Lower leg skin (tissue), 4 donors: ENCODE data around the gene YY1. TPM values are rescaled to one million over a fixed set of nuclear protein-coding genes. Genes with fewer than 3 reads are reported as not detected.

ENCODE experiments used
- DNase-seq, 2 donors: peaks; one replicate each; pipeline ENCODE4 v3.0.0-alpha.2; 2019; ENCODE audit warnings: low spot score in 2 of 2
- H3K4me3 ChIP-seq: fragments of 200-600 bp; sonication (generic); 2 replicates; pipeline ENCODE4 v1.5.1; 2017; ENCODE audit warnings: mild to moderate bottlenecking, low read depth; ENCODE audit not compliant: poor library complexity, severe bottlenecking
- POLR2A ChIP-seq, 2 donors: fragments of 450-650 bp; IDR thresholded peaks; one replicate each; pipeline ENCODE4 v1.6.1; 2016 to 2017; ENCODE audit warnings: antibody characterized with exemption in 2 of 2, mild to moderate bottlenecking in 1 of 2, moderate library complexity in 1 of 2
- WGBS, 2 donors: methylation state at CpG; one replicate each; pipeline ENCODE4 v1.1.5; 2018; 5-methylcytosine and 5-hydroxymethylcytosine counted together
- intact Hi-C: fragments of 100-400 bp; cut with DNase I; formaldehyde crosslinking; loops from one replicate; pipeline ENCODE4 v1.15.0; 2023; ENCODE audit warnings: low total_unique reads
- total RNA-seq, 4 donors: library from RNA; depleted of rRNA; stranded (reverse); fragments of >200 nt; gene quantifications; one replicate each; pipeline ENCODE4 v1.1.0, GENCODE V29; 2016
- TF ChIP-seq, protein P1 (sequence below), 3 donors: fragments of 450-650 bp; IDR thresholded peaks; one replicate each; pipeline ENCODE4 v1.5.1; 2016; ENCODE audit warnings: antibody characterized with exemption in 3 of 3, mild to moderate bottlenecking in 3 of 3, moderate library complexity in 2 of 3

Gene YY1
- total RNA-seq, 4 donors from 2014 or later, result 46.7 to 61.5 (median 52.4) TPM

DNA sequence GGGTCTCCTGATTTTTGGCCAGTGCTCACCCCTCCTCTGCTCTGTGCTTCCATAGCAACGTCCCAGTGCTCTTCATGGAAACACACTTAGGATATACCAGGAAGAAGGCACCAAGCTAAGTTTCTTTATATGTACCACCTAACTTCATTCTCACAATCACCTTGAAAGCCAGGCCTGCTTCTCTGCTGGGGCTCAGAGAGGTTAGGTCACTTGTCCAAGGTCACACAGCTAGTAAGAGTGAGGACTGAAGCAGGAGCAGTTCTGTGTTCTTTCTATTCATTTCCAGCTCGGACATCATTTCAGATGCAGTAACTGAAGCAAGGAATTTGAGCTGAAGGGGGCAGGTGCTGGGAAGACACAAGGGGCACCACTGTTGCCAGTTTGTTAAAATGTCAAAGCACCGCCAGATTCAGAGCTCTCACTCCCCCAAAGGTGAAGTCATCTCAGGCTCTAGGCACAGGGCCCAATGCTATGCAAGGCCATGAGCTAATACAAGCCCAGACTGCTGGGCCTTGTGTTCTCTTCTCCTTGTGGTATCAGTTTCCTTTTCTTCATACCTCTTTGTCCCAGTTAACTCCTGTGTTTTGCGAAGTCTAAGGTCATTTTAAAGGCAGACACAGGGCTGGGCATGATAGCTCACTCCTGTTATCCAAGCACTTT lies 19.7 kb upstream of the YY1 start:
- no peak for DNase-seq
- no peak for TF ChIP-seq POLR2A (IDR thresholded peaks at IDR 0.05)
- TF ChIP-seq, protein P1, sequence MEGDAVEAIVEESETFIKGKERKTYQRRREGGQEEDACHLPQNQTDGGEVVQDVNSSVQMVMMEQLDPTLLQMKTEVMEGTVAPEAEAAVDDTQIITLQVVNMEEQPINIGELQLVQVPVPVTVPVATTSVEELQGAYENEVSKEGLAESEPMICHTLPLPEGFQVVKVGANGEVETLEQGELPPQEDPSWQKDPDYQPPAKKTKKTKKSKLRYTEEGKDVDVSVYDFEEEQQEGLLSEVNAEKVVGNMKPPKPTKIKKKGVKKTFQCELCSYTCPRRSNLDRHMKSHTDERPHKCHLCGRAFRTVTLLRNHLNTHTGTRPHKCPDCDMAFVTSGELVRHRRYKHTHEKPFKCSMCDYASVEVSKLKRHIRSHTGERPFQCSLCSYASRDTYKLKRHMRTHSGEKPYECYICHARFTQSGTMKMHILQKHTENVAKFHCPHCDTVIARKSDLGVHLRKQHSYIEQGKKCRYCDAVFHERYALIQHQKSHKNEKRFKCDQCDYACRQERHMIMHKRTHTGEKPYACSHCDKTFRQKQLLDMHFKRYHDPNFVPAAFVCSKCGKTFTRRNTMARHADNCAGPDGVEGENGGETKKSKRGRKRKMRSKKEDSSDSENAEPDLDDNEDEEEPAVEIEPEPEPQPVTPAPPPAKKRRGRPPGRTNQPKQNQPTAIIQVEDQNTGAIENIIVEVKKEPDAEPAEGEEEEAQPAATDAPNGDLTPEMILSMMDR (IDR thresholded peaks at IDR 0.05), result no peak
- H3K4me3 ChIP-seq, result no peak overlapping the region
- WGBS, 2 donors, result 86 to 93% methylated on average over 4 of the region's 4 CpGs
- intact Hi-C loops, result no loop called here

DNA sequence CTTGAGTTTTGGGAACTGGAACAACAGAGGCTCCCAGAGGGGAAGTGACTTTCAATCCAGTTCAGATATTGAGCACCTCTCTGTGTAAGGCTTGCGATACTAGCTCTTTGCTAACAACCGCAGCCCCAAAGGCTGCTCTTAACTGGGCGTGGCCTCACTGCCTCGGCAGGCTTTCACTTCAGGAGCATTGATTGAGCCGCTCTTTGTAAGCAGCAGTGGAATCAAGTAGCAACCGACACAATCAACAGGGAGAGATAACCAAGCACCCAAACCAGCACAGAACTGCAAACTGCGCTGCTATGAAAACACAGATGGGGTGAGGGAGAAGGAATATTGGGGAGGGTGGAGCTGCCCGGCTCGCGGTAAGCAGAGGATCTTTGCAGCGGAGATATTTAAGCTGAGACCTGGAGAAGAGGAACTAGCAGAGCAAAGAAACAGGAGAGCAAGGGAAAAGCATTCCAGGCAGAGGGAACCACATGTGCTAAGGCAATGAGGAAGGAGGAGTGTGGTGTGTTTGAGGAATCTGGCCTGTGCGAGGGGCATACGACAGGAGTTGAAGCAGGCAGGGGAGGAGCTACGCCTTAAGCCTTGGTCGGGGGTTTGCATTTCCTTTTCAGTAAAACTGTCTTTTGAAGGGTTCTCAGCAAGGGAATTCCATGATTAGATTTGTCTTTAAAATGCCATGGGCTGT lies 17.3 kb upstream of the YY1 start:
- peak; percentile 41 to 87 for DNase-seq
- intact Hi-C loops, result no loop called here
- TF ChIP-seq, protein P1 (IDR thresholded peaks at IDR 0.05), result no peak
- no peak for TF ChIP-seq POLR2A (IDR thresholded peaks at IDR 0.05)
- 3 to 5% methylated on average over 15 of the region's 15 CpGs for WGBS, 2 donors
- peak overlapping the region; percentile 16 for H3K4me3 ChIP-seq

DNA sequence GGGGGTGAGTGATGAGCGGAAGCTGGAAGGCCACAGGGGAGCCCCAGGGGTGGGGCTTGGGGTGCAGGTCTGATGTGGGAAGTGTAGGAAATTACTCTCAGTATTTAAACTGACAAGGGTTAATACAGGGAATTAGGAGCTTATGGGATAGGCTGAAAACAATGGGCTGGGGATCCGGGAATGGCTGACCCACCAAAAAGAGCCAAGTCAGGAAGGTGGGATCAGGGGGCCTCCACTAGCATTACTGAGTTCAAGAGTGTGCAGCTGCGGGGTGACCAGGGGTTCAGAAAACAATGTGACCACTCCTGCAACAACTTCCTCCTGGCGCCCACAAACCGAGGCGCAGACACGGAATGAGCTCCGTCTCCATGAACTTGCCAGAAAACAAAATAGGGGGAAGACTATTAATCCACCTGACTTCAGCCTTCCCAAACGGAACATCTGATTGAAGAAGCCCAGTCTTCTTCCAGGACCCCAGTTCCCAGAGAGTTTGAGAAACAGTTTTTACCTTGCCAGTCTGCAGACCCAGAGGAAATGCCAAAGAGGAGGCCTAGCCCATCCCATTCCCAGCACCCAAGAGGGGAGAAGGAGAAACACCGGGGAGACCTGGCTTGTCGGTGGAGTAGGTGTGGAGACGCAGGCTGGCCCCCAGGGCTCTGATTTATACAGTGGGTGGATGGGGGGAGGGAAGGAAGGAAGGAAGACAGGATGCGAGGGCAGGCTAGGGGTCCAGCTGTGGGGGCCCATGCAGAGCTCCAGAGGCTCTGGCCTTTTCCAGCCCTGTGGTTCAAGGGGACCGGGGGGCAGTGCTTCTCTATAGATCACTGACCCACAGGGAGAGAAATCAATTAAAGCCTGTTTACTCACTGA lies 16.5 kb upstream of the YY1 start:
- DNase-seq, result no peak
- intact Hi-C loops, result no loop called here
- WGBS, 2 donors, result 53 to 63% methylated on average over 14 of the region's 14 CpGs

DNA sequence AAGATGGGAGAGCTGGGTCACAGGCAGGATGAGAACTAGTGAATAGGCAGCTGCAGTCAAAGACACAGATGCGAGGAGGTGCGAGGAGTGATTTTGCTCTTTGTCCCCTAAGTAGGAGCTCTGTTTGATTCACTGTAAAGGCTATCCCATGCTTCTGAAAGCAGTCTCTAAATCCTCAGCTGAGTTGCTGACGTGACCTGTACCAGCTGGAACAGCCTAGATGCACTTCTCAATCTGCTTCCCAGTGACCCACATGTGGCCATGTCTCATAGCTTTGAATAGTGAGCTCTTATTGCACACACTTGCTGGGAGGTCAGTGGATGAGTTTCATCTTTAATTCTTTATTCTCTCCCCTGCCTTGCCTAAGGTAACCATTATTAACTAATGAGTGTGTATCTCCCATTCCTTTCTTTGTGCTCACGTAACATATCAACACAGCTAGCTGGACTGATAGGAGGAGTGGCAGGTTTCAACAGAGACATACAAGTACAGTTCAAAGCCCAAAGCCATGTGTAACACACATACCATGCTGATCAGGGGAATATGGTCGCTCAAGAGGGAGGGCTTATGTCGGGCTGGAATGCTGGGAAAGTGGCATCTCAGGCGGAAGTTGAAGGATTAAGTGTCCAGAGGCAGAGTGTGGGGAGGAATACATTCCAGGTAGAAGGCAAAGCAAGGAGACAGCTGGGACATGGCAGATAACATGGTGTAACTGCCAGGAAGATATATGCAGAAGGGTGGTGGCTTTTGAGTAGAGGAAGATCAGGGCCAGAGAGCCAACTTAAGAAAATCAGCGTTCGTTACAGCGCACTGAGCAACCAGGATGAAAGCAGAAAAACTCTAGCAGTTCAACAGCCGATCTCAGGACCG lies 15.4 kb upstream of the YY1 start:
- no peak for DNase-seq
- WGBS, 2 donors, result 75 to 82% methylated on average over 12 of the region's 12 CpGs
- intact Hi-C loops, result no loop called here
- no peak for TF ChIP-seq POLR2A (IDR thresholded peaks at IDR 0.05)
- TF ChIP-seq, protein P1 (IDR thresholded peaks at IDR 0.05), result no peak
- H3K4me3 ChIP-seq, result no peak overlapping the region

More for the DNA sequence above, 16.5 kb upstream of the YY1 start:
- no peak overlapping the region for H3K4me3 ChIP-seq
- no peak for TF ChIP-seq POLR2A (IDR thresholded peaks at IDR 0.05)
- TF ChIP-seq, protein P1 (IDR thresholded peaks at IDR 0.05), result no peak

DNA sequence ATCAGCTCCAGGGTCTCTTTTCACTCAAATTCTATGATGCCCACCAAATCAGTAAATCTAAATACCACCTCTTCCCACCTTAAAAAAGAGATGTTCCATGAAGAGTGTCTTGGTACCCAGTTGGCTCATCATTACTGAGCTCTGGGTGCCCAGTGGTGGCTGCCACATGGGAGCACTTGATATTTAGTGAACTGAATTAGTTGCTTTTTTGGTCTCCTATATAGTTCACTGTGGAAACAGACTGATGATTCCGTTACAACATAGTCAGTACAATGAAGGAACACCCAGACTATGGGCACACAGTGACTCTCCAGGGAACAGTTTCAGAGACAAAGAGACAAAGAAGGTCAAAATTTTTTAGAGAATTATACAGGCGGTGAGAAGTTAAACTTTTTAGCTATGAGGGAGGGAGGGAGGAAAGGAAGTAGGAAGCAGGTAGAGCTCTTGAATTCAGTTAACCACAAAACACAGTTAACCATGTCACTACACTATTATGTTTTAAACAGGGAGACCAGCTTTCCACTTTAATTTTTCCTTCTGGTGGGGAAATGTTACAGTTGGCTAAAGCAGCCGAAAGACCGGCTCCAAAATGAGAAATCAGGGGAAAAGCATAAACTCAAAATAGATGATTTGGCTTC lies 14.6 kb upstream of the YY1 start:
- intact Hi-C loops, result no loop called here
- DNase-seq, result no peak
- H3K4me3 ChIP-seq, result no peak overlapping the region
- TF ChIP-seq POLR2A (IDR thresholded peaks at IDR 0.05), result no peak
- TF ChIP-seq, protein P1 (IDR thresholded peaks at IDR 0.05), result no peak
- WGBS, 2 donors, result 81 to 85% methylated on average over 4 of the region's 4 CpGs
